Hepatic stellate cell (primary cell): ENCODE measurements around the gene DIP2A.
"Not testable (repeated sequence)": the region's sequence is repeated elsewhere in the genome, so short reads cannot be mapped to it uniquely, and the experiment has no call there.

Experiments
- DNase-seq: peaks from one replicate; pipeline ENCODE4 v3.0.0; 2011; ENCODE audit warnings: low spot score

Gene DIP2A

DNA sequence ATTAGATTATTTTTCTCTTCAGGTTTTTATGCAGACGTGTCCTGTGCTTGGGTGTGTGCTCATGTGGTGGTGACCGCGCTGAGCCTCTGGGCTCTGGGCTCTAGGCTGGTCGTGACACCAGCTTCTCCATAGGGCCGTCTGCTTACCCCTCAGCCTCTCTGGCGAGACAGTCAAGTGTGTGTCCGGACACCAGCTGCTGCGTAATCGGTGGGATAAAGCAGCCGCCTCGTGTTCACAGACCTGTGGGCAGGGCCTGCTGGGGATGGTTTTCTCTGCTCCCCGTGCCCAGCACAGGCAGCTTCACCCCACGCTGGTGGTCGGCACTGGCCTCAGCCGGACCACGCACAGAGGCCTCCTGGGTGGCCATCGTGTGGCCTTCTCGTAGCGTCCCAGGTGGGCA, 33.6 kb upstream of the DIP2A start:
- no peak for DNase-seq

DNA sequence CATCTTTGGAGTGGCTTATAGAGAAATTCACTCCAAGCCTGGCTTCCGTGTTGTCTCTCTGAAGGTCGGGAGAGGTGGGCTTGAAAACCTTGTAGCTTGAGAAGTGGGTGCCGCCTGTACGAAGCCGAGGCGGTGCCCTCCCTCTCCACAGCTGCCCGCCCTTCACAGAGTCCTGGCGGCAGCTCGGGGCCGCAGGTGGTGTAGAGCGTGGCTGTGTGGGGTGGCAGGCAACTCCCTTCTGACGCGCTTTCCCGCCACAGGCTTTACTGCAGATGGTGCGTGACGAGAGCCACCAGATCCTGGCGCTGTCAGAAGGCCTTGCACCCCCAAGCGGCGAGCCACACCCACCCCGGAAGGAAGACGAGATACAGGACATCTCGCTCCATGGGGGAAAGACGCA, 33.1 kb upstream of the DIP2A start:
- DNase-seq: no peak

DNA sequence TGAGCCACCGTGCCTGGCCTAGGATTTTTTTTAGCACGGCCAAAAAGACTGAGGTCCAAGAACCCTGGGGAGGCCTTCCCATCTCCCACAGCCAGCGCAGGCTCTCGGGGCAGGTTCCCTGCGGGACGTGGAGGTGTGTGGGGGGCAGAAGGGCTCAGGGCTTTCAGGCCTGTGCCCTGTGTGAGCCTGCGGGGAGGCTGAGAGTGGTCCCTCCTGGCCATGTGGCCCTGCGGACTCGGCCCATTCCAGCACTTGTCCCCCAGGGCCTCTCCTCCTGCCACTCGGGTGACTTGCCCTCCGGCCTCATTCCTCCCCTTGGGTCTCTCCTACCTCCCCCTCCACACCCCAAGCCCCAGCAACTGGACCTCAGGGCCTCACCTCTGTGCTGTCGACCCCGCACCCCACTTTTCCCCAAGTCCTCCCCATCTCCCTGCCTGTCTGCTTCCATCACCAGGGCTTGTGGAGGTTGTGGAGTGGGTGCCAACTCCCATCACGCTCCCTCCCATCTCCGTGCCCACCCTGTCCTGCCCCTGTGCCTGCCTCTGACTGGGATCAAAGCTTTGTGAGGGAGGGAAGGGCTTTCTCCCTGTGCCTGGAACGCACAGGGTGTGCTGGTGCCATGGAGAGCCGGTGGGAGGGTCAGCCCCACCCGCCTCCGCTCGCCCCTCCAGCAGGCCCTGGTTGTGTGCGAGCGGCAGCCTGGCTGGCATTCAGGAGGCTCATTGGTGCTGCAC, 32.2 kb upstream of the DIP2A start:
- DNase-seq: no peak

DNA sequence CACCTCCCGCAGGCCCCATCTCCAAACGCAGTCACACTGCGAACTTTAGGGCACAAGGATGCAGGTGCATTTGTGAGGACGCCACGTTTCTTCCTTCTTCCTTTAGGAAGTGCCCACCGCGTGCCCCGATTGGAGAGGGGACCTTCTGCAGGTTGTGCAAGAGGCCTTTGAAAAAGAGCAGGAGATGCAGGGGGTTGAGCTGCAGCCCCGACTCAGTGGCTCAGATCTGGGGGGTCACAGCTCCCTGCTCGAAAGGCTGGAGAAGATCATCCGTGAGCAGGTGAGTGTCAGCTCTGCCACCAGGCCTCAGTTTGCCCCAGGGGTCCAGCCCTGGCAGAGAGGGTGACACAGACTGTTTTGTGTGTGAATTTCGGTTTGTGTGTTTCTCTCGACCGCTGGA, 31.2 kb upstream of the DIP2A start:
- no peak for DNase-seq

DNA sequence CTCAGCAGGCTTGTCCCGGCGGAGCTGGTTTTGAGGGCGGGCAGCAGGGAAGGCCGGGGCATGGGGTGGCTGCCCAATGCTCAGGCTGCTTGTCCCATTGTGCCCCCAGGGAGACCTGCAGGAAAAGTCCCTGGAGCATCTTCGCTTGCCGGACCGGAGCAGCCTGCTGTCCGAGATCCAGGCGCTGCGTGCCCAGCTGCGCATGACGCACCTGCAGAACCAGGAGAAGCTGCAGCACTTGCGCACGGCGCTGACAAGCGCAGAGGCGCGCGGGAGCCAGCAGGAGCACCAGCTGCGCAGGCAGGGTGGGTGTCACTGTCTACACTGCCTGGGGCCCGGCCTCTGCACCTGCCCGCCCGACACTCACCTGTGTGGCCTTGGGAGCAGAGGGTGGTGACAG, 30.4 kb upstream of the DIP2A start:
- no peak for DNase-seq

DNA sequence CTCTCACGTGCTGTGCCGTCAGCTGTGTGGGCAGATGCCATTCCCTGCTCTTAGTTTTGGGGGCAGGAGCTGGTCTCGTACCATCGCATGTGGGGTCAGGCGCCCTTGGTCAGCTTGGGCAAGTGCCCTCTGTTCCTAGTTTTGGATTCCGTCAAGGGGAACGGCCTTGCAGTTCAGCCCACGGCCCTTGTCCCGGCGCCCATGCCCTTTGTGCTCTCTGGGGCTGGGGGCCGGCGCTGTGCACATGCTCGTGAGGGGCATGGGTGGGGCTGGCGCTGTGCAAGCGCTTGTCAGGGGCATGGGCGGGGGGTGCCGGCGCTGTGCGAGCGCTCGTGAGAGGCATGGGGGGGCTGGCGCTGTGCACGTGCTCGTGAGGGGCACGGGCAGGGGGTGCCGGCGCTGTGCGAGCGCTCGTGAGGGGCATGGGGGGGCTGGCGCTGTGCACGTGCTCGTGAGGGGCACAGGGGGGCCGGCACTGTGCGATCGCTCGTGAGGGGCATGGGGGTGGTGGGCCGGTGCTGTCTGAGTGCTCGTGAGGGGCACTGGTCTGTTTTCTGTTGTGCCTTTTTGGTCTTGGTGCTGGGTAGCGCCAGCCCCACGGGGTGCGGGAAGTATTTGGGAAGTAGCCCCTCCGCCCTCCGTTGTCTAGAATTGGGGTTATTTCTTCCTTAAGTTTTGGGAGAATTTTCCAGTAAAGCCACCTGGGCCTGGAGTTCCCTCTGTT, 29.5 kb upstream of the DIP2A start:
- no peak for DNase-seq

DNA sequence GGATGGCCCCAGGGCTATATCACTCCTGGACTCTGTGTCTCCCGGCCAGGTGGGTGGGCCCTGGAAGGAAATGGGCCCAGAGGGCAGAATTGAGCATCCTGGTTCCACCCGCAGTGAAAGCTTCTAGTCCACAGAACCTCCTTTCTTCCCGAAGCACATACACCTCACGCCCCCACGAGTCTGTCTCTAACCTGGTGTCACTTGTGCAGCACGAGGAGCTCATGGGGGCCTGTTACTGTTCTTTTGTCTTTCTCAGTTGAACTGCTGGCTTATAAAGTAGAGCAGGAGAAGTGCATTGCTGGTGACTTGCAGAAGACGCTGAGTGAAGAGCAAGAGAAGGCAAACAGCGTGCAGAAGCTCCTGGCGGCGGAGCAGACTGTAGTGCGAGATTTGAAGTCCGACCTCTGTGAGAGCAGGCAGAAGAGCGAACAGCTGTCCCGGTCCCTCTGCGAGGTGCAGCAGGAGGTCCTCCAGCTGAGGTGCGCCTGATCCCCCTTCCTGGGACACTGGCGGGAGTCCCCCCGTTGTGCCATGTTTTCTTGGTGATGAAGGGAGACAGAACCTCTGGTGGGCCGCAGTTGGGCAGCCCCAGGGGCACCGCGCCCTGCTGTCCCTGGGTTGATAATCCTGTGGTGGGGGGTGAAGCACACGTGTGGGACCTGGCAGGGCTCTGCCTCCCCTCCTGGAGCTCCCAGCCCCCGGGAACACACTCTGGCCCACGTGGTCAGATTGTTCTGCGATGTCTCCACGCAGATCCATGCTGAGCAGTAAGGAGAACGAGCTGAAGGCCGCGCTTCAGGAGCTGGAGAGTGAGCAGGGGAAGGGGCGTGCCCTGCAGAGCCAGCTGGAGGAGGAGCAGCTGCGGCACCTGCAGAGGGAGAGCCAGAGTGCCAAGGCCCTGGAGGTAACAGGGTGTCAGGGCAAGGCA, 28.7 kb upstream of the DIP2A start:
- no peak for DNase-seq

DNA sequence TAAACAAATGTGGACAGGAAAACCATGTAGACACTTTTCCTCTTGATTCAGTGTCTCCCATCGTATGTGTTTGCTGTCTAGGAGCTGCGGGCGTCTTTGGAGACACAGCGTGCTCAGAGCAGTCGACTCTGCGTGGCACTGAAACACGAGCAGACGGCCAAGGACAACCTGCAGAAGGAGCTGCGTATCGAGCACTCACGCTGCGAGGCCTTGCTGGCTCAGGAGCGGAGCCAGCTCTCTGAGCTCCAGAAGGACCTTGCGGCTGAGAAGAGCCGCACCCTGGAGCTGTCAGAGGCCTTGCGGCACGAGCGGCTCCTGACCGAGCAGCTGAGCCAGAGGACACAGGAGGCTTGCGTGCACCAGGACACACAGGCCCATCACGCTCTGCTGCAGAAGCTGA, 27.2 kb upstream of the DIP2A start:
- no peak for DNase-seq

DNA sequence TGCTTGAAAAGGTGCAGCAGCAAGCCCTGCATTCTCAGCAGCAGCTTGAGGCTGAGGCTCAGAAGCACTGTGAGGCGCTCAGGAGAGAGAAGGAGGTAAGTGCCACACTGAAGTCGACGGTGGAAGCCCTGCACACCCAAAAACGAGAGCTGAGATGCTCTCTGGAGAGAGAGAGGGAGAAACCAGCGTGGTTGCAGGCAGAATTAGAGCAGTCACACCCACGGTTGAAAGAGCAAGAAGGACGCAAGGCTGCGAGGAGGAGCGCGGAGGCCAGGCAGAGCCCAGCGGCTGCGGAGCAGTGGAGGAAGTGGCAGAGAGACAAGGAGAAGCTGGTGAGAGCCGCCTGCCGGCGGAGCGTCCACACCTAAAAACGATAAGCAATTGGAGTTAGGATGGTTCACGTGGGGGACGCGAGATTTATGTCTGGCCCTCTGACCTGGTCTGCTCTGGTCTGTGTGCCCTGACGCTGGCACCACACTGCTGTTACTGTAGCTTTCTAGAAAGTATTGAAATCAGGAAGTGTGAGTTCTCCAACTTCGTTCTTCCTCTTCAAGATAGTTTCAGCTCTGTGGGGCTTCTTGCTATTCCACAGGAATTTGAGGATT, 26.7 kb upstream of the DIP2A start:
- DNase-seq: no peak

DNA sequence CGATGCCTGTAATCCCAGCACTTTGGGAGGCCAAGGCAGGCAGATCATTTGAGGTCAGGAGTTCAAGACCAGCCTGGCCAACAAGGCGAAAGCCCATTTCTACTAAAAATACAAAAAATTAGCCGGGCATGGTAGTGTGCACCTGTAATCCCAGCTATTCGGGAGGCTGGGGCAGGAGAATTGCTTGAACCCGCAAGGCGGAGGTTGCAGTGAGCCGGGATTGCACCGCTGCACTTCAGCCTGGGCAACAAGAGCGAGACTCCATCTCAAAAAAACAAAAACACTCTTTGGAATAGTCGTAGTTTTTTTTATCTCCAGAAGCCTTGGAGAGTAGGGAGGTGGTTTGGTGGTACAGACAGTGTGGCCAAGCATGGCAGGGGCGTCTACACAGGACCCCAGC, 25.6 kb upstream of the DIP2A start:
- DNase-seq: not testable (repeated sequence)

DNA sequence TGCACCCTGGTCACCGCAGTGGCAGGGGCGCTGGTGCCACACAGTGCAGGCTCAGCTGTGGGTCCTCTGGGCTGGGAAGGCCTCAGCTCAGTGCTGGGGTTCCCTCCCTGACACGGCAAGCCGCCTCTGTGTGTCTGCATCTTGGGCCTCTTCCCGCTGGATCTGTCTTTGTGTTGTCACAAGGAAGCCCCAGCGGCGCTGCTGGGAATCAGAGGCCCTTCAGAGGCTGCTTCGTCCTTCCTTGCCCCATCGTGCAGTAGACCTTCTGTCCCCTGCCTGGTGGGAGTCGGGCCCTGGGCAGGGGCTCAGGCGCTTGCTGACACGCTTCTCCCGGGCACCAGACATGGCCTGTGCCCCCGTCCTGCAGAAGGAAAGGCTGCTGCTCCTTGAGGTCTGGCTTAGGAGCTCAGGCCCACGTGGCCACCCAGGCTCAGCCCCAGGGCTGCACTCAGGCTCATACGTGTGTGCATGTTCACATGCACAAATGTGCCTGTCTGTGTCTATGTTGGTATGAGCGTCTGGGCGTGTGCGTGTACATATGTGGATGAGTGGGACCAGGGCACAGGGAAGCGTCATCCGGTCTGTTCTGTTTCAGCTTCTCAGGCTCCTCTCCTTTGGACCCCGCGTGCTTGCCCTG, 24.3 kb upstream of the DIP2A start:
- no peak for DNase-seq

DNA sequence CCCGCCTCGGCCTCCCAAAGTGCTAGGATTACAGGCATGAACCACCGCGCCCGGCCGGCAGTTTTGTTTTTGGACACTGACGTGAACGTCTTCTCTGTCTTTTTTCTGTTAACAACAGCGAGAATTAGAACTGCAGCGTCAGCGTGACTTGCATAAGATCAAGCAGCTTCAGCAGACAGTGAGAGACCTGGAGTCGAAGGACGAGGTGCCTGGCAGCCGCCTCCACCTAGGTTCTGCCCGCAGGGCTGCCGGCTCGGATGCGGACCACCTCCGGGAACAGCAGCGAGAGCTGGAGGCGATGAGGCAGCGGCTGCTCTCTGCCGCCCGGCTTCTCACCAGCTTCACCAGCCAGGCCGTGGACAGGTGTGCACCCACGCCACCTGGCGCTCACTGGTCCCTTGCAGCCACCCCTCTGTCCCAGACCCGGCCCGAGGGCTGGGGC, 22.9 kb upstream of the DIP2A start:
- no peak for DNase-seq

DNA sequence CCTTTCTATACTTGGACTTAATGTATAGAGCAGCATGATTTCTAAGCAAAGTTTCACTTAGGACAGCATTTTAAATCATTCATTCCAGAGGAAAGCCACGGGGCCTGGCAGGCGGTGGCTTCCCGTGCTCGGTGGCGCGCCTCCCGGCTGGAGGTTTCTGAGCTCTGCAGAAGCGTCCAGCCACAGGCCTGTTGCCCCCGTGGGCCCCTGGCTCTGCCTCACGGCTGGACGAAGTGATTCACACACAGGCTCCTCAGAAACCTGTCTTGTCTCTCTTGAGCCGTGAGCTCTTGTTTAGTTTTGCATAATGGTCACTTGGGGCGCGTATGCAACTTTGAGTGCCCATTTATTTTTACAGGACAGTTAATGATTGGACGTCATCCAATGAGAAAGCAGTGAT, 22.1 kb upstream of the DIP2A start:
- no peak for DNase-seq

DNA sequence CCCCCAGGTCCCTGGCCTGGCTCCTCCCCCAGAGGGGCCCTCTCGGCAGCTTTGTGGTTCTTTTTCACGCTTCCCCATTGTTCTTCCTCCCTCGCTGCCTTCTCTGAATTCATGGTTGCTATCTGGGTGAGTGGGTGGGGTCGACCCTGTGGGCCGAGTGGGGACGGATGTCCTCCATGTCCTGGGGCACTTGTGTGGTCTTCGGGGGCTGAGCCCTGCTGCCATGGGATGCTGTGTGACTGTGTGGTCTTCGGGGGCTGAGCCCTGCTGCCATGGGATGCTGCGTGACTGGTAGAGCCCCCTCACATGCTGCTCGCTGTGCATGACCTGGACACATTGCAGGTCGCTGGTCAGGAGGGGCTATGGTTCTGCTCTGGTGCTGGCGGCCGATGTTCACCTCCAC, 21.6 kb upstream of the DIP2A start:
- DNase-seq: no peak

DNA sequence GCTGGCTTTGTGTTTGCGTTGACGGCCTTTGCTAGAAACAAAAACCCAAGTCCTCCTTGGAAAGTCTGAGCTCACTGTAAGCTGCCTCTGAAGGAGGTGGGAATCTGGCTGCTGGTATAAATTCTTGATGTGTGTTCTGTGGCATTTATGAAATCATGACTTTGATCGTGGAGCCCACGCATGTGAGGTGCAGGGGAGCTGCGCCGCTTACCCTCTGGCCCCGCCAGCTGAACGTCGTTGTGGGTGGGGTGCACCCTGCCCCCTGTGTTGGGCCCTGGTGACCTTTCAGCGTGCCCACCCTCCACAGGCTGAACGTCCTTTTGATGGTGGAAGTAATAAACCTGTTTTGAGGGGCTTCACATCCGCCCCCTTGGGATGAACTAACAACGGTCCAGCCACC, 21.2 kb upstream of the DIP2A start:
- no peak for DNase-seq

DNA sequence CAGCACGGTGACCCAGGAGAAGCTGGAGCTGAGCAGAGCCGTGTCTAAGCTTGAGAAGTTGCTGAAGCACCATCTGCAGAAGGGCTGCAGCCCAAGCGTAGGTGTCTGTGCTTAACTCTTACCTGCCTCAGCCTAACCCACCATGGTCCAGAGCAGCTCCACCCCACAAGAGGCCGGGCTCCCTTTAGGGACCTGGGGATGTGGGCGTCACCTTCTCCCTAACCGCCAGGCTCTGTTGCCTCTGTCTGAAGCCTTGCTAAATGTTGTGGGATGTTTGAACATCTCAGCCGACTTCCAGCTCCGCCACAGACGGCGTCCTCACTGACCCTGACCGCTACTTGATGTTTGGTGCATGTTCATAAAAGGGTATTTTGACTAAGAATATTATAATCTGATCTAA, 20.4 kb upstream of the DIP2A start:
- no peak for DNase-seq

DNA sequence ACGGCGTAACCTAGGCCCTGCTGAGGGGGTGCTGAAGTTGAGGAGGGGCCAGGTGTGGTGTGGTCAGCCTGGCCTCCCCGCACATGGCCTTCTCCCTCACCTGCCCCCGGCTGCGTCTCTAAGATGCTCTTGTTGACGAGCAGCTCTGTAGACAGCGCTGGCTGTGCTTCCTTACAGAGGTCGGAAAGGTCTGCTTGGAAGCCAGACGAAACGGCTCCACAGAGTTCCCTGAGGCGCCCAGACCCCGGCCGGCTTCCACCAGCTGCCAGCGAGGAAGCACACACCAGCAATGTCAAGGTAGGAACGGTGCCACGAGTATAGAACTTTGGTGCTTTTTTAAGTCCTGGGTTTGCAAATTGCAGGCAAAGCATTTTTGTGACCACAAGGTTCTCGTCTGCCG, 18.8 kb upstream of the DIP2A start:
- no peak for DNase-seq

DNA sequence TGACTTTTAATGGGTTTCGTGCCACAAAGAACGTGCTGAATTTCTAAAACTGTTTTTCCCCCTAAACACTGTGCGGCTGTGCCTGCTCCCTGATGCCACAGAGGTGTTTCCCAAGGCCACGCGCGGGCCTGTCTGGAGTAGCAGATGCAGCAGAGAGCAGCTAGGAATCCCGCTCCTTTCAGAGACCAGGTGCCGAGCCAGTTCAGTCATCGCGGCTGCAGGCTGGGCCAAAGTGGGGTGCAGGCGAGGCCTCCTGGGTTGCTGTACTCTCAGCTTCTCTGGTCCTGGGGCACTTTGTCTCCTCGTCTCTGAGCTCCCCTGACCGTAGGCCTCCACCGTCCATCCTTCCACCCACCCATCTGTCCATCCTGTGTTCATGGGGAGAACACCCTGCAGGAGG, 17.4 kb upstream of the DIP2A start:
- DNase-seq: no peak

DNA sequence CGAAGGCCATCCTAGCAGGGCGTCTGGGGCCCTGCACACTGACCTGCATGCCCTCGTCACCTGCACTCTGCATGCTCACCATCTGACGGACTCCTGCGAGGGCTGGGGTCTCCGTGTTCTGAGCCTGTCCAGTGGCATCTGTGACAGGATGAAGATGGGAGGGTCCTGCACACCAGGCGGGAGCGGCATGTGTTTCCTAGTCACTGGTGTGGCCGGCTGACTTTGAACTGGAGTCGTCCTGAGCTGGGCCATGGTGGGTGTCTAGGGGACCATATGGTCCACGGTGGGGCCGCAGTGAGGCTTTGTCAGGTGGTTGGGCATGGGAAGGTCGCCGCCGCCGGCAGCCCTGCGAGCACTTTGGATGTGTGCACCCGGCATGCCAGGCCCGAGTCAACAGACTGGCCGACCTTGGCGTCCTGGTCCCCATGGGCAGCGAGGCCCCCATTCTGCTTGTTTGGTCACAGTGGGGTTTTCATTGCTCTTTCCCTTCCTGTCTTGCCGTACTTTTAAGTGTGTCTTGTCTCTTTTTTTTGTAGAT, 16.7 kb upstream of the DIP2A start:
- no peak for DNase-seq

DNA sequence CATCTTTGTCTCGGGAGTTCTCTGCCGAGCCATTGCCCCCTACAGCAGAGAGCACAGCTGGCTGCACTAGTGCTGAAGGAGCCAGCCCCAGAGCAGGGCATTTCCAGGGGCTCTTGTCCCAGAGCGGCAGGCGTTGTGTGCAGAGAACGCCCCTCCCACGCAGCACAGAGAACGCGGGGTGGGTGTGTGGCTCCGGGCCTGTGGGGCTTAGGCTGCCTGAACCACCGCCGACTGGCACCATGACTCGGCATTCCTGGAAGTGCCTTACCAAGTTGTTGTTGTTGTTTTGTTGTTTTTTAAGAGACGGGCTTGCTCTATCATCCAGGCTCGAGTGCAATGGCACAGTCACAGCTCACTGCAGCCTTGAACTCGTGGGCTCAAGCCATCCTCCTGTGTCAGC, 15.8 kb upstream of the DIP2A start:
- DNase-seq: no peak

DNA sequence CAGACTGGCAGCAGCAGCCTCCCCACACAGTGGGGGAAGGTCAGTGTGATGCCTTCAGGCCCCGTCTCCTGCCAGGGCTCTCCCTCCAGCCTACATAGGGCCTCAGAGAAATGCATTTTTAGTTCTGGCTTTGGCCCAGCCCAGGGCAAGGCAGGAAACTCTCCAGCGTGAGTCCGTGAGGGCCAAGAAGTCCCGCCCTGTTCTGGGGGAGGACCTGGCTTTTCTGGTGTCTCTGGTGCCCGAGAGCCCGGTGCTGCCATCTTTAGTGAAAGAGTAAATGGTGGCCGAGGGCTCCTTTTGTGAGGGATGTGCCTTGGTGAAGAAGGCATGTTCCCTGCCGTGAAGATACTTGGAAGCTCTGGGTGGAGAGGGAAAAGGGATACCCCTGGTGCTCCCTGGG, 14.8 kb upstream of the DIP2A start:
- no peak for DNase-seq

DNA sequence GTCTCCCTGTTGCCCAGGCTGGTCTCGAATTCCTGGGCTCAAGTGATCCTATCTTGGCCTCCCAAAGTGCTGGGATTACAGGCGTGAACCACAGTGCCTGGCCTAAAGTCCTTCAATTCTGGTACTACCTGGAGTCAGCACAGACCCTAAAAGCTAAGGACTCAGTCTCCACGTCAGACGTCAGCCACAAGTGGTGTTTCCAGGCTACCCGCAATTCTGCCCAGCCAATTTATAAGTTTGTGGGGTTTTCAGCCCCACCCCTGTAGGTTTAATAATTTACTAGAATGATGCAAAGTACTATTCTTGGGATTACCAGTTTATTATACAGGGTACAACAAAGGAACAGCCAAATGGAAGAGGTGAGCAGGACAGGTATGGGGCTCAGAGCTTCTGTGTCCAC, 10.6 kb upstream of the DIP2A start:
- DNase-seq: no peak
